ENCODE data around the gene ARFGAP2.

The ARFGAP2 gene

GRCh38 chr11:47220401-47220821 lies 43.7 kb upstream of the ARFGAP2 start:
- no peak for DNase-seq (ENCODE audit: low read depth in 1 of 2, low spot score in 1 of 2)
- H3K4me3 ChIP-seq (replicated peaks; ENCODE audit: insufficient read depth, low read length) = no peak overlapping the region
- H3K27ac ChIP-seq (replicated peaks) = no peak overlapping the region
- TF ChIP-seq SPI1 (IDR thresholded peaks at IDR 0.05; ENCODE audit: borderline replicate concordance, low read depth) (no peak), GABPA (IDR thresholded peaks at IDR 0.05; ENCODE audit: low read depth) (no peak), REST (IDR thresholded peaks at IDR 0.05; ENCODE audit: insufficient replicate concordance, low read depth) (no peak)
- H3K27me3 ChIP-seq (ENCODE audit: insufficient read depth, poor library complexity, severe bottlenecking) = no peaks in the 10 kb centered on the region

GRCh38 chr11:47216121-47216798 lies 39.6 kb upstream of the ARFGAP2 start:
- Histone ChIP-seq H3K4me3 (replicated peaks; ENCODE audit: insufficient read depth, low read length) (peak overlapping the region; percentile 52), H3K27ac (replicated peaks) (peak overlapping the region; percentile 97), H3K27me3 (ENCODE audit: insufficient read depth, poor library complexity, severe bottlenecking) (no peaks in the 10 kb centered on the region)
- peak in 1 of 2 experiments; percentile 43 for DNase-seq (ENCODE audit: low read depth in 1 of 2, low spot score in 1 of 2)
- TF ChIP-seq SPI1 (IDR thresholded peaks at IDR 0.05; ENCODE audit: borderline replicate concordance, low read depth) = no peak
- TF ChIP-seq CTCF (IDR thresholded peaks at IDR 0.05; ENCODE audit: insufficient read depth, low read length) = no peak
- no peak for TF ChIP-seq GABPA (IDR thresholded peaks at IDR 0.05; ENCODE audit: low read depth)
- no peak for TF ChIP-seq POLR2AphosphoS5 (IDR thresholded peaks at IDR 0.05; ENCODE audit: low read depth)
- TF ChIP-seq REST (IDR thresholded peaks at IDR 0.05; ENCODE audit: insufficient replicate concordance, low read depth) = no peak

GRCh38 chr11:47215366-47215910 lies 38.8 kb upstream of the ARFGAP2 start:
- no peaks in the 10 kb centered on the region for H3K27me3 ChIP-seq (ENCODE audit: insufficient read depth, poor library complexity, severe bottlenecking)
- peak overlapping the region; percentile 97 for H3K27ac ChIP-seq (replicated peaks)
- DNase-seq (ENCODE audit: low read depth in 1 of 2, low spot score in 1 of 2) = no peak
- TF ChIP-seq REST (IDR thresholded peaks at IDR 0.05; ENCODE audit: insufficient replicate concordance, low read depth) (no peak), POLR2AphosphoS5 (IDR thresholded peaks at IDR 0.05; ENCODE audit: low read depth) (no peak), SPI1 (IDR thresholded peaks at IDR 0.05; ENCODE audit: borderline replicate concordance, low read depth) (no peak), CTCF (IDR thresholded peaks at IDR 0.05; ENCODE audit: insufficient read depth, low read length) (no peak), GABPA (IDR thresholded peaks at IDR 0.05; ENCODE audit: low read depth) (no peak)
- peak overlapping the region; percentile 52 for H3K4me3 ChIP-seq (replicated peaks; ENCODE audit: insufficient read depth, low read length)

Measured in HL-60 (cell line).